ENCODE data around the gene JOSD2.
"Not testable (repeated sequence)": the region's sequence is repeated elsewhere in the genome, so short reads cannot be mapped to it uniquely, and the experiment has no call there.

The JOSD2 gene

GRCh38 chr19:50476907-50477238 is 34.1 kb downstream of the JOSD2 start:
- no peak for DNase-seq (ENCODE audit: low read depth)

- peak; percentile 89 for DNase-seq (ENCODE audit: low read depth)
These were observed 34.6 kb downstream of the JOSD2 start, which contains the start of the genes EMC10 and GARIN5A for GRCh38 chr19:50476224-50476906. Gene EMC10 (plus strand): TSS chr19:50476507. CDS start chr19:50476545, 38 bp downstream. Gene GARIN5A (minus strand): TSS chr19:50476848. CDS start chr19:50476388, 460 bp downstream.

GRCh38 chr19:50475736-50476223 is 35.2 kb downstream of the JOSD2 start:
- DNase-seq (ENCODE audit: low read depth): no peak

GRCh38 chr19:50475101-50475568 is 35.9 kb downstream of the JOSD2 start:
- DNase-seq (ENCODE audit: low read depth): no peak

- DNase-seq (ENCODE audit: low read depth): not testable (repeated sequence)
These were observed 37.7 kb downstream of the JOSD2 start for GRCh38 chr19:50473336-50473735.

GRCh38 chr19:50468818-50469217 is 42.2 kb downstream of the JOSD2 start:
- no peak for DNase-seq (ENCODE audit: low read depth)

- no peak for DNase-seq (ENCODE audit: low read depth)
These were observed 43.4 kb downstream of the JOSD2 start for GRCh38 chr19:50467566-50467965.

GRCh38 chr19:50466706-50467039 is 44.3 kb downstream of the JOSD2 start:
- DNase-seq (ENCODE audit: low read depth): no peak

- DNase-seq (ENCODE audit: low read depth): no peak
These were observed 44.8 kb downstream of the JOSD2 start for GRCh38 chr19:50465986-50466705.

GRCh38 chr19:50465000-50465399 is 46.0 kb downstream of the JOSD2 start:
- no peak for DNase-seq (ENCODE audit: low read depth)

GRCh38 chr19:50464348-50464747 is 46.6 kb downstream of the JOSD2 start:
- no peak for DNase-seq (ENCODE audit: low read depth)

- DNase-seq (ENCODE audit: low read depth): no peak
These were observed 48.0 kb downstream of the JOSD2 start for GRCh38 chr19:50462970-50463369.

GRCh38 chr19:50461066-50461875 is 49.7 kb downstream of the JOSD2 start:
- DNase-seq (ENCODE audit: low read depth): peak; percentile 44

- no peak for DNase-seq (ENCODE audit: low read depth)
These were observed 50.7 kb downstream of the JOSD2 start for GRCh38 chr19:50460161-50460765.

- no peak for DNase-seq (ENCODE audit: low read depth)
These were observed 51.4 kb downstream of the JOSD2 start for GRCh38 chr19:50459638-50460037.

GRCh38 chr19:50459067-50459456 is 51.9 kb downstream of the JOSD2 start:
- DNase-seq (ENCODE audit: low read depth): no peak

- no peak for DNase-seq (ENCODE audit: low read depth)
These were observed 52.5 kb downstream of the JOSD2 start for GRCh38 chr19:50458396-50459066.

- no peak for DNase-seq (ENCODE audit: low read depth)
These were observed 53.7 kb downstream of the JOSD2 start for GRCh38 chr19:50457300-50457699.
